Suprapubic skin (tissue), 4 donors: ENCODE measurements around the gene OAS1.

Experiments
- EP300 ChIP-seq: sonication (generic); formaldehyde crosslinking; IDR thresholded peaks from one replicate; pipeline ENCODE4 v1.6.1; 2017; ENCODE audit warnings: antibody characterized with exemption
- POLR2A ChIP-seq, 2 donors: fragments of 450-650 bp; IDR thresholded peaks; one replicate each; pipeline ENCODE4 v1.6.1; 2017; ENCODE audit warnings: antibody characterized with exemption in 2 of 2, mild to moderate bottlenecking in 2 of 2, moderate library complexity in 2 of 2
- POLR2AphosphoS5 ChIP-seq, 3 donors: sonication (generic); formaldehyde crosslinking; IDR thresholded peaks; one replicate each; pipeline ENCODE4 v1.6.1; 2017; ENCODE audit warnings: antibody characterized with exemption in 3 of 3
- TF ChIP-seq, protein P1 (sequence below), 2 donors: fragments of 200-600 bp in 1 of 2; fragments of 450-650 bp in 1 of 2; sonication (generic) in 1 of 2; IDR thresholded peaks; one replicate each; pipeline ENCODE4 v1.5.1; 2016 to 2019; ENCODE audit warnings: antibody characterized with exemption in 2 of 2, mild to moderate bottlenecking in 1 of 2, moderate library complexity in 1 of 2

DNA sequence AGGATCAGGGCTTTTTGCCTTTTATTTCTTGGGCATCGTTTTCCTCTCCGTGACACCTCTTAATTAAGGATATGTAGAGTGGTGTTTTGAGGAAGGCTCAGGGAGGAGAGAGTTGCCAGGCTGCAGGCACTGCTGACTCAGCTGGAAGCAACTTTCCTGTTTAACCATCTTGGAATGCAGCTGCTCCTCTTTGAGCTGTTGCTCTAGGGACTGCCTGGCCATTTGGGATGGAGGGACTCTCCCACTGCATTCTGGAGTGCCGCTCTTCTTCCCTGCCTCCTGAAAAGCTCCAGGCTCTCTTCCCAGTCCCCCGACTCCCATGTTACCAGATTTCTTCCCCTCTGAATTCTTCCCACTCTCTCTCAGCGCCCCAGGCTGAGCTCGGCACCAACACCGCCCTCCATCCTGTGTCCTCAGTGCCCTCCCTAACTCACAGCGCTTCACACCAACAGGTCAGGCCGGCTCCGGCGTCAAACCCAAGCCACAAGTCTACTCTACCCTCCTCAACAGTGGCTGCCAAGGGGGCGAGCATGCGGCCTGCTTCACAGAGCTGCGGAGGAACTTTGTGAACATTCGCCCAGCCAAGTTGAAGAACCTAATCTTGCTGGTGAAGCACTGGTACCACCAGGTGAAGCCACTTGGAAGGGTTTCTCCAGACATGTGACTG, 37.4 kb downstream of the OAS1 start:
- no peak for TF ChIP-seq EP300
- TF ChIP-seq, protein P1, sequence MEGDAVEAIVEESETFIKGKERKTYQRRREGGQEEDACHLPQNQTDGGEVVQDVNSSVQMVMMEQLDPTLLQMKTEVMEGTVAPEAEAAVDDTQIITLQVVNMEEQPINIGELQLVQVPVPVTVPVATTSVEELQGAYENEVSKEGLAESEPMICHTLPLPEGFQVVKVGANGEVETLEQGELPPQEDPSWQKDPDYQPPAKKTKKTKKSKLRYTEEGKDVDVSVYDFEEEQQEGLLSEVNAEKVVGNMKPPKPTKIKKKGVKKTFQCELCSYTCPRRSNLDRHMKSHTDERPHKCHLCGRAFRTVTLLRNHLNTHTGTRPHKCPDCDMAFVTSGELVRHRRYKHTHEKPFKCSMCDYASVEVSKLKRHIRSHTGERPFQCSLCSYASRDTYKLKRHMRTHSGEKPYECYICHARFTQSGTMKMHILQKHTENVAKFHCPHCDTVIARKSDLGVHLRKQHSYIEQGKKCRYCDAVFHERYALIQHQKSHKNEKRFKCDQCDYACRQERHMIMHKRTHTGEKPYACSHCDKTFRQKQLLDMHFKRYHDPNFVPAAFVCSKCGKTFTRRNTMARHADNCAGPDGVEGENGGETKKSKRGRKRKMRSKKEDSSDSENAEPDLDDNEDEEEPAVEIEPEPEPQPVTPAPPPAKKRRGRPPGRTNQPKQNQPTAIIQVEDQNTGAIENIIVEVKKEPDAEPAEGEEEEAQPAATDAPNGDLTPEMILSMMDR (IDR thresholded peaks at IDR 0.05), result no peak
- TF ChIP-seq POLR2AphosphoS5 (IDR thresholded peaks at IDR 0.05), result no peak
- TF ChIP-seq POLR2A (IDR thresholded peaks at IDR 0.05), result no peak
